ENCODE results near the gene PCED1B.
"Not testable (repeated sequence)": the region's sequence is repeated elsewhere in the genome, so short reads cannot be mapped to it uniquely, and the experiment has no call there.

PCED1B gene

GRCh38 chr12:47206450-47207339, 127.3 kb downstream of the PCED1B start:
- no peak for DNase-seq (ENCODE audit: low read depth in 2 of 2)

- DNase-seq (ENCODE audit: low read depth in 2 of 2), result no peak
Measured at GRCh38 chr12:47207340-47207717, 127.9 kb downstream of the PCED1B start.

- no peak for DNase-seq (ENCODE audit: low read depth in 2 of 2)
Measured at GRCh38 chr12:47207829-47208248, 128.4 kb downstream of the PCED1B start.

GRCh38 chr12:47209014-47209413, 129.6 kb downstream of the PCED1B start:
- no peak for DNase-seq (ENCODE audit: low read depth in 2 of 2)

GRCh38 chr12:47210776-47211175, 131.4 kb downstream of the PCED1B start:
- no peak for DNase-seq (ENCODE audit: low read depth in 2 of 2)

- no peak for DNase-seq (ENCODE audit: low read depth in 2 of 2)
Measured at GRCh38 chr12:47212701-47213039, 133.2 kb downstream of the PCED1B start.

- no peak for DNase-seq (ENCODE audit: low read depth in 2 of 2)
Measured at GRCh38 chr12:47213396-47213795, 134.0 kb downstream of the PCED1B start.

- no peak for DNase-seq (ENCODE audit: low read depth in 2 of 2)
Measured at GRCh38 chr12:47214001-47214619, 134.7 kb downstream of the PCED1B start.

GRCh38 chr12:47214771-47215170, 135.3 kb downstream of the PCED1B start:
- DNase-seq (ENCODE audit: low read depth in 2 of 2), result no peak

- no peak for DNase-seq (ENCODE audit: low read depth in 2 of 2)
Measured at GRCh38 chr12:47216150-47216677, 136.8 kb downstream of the PCED1B start.

- DNase-seq (ENCODE audit: low read depth in 2 of 2), result not testable (repeated sequence)
Measured at GRCh38 chr12:47217595-47217869, 138.1 kb downstream of the PCED1B start.

- no peak for DNase-seq (ENCODE audit: low read depth in 2 of 2)
Measured at GRCh38 chr12:47218191-47218654, 138.8 kb downstream of the PCED1B start.

GRCh38 chr12:47219243-47219642, 139.8 kb downstream of the PCED1B start:
- DNase-seq (ENCODE audit: low read depth in 2 of 2), result no peak

GRCh38 chr12:47221256-47222023, 142.0 kb downstream of the PCED1B start:
- DNase-seq (ENCODE audit: low read depth in 2 of 2), result no peak

- no peak for DNase-seq (ENCODE audit: low read depth in 2 of 2)
Measured at GRCh38 chr12:47222520-47223030, 143.2 kb downstream of the PCED1B start.

GRCh38 chr12:47223031-47223847, 143.8 kb downstream of the PCED1B start:
- no peak for DNase-seq (ENCODE audit: low read depth in 2 of 2)

- DNase-seq (ENCODE audit: low read depth in 2 of 2), result no peak
Measured at GRCh38 chr12:47223848-47224213, 144.4 kb downstream of the PCED1B start.

GRCh38 chr12:47224563-47225133, 145.2 kb downstream of the PCED1B start:
- DNase-seq (ENCODE audit: low read depth in 2 of 2), result no peak

GRCh38 chr12:47225356-47225755, 145.9 kb downstream of the PCED1B start:
- no peak for DNase-seq (ENCODE audit: low read depth in 2 of 2)

- DNase-seq (ENCODE audit: low read depth in 2 of 2), result no peak
Measured at GRCh38 chr12:47226199-47226598, 146.8 kb downstream of the PCED1B start.

- no peak for DNase-seq (ENCODE audit: low read depth in 2 of 2)
Measured at GRCh38 chr12:47228802-47229201, 149.4 kb downstream of the PCED1B start.
